K562 (cell line): Measurements from ENCODE around the gene PSAP. TPM values are rescaled to one million over a fixed set of nuclear protein-coding genes. Genes with fewer than 3 reads are reported as not detected.

Experiments
- ARID1B ChIP-seq: fragments of 450-650 bp; IDR thresholded peaks from 2 replicates; pipeline ENCODE4 v1.6.1; 2016; ENCODE audit warnings: antibody characterized with exemption, mild to moderate bottlenecking, inconsistent platforms
- ASH1L ChIP-seq: fragments of 450-650 bp; IDR thresholded peaks from 2 replicates; pipeline ENCODE4 v1.6.1; 2018; ENCODE audit warnings: borderline replicate concordance, mild to moderate bottlenecking, low read depth; ENCODE audit not compliant: partially characterized antibody
- CBFA2T3 ChIP-seq: fragments of 450-650 bp; IDR thresholded peaks from 2 replicates; pipeline ENCODE4 v1.6.1; 2017
- CBX2 ChIP-seq: fragments of 200-600 bp; sonication (generic); IDR thresholded peaks from one replicate; pipeline ENCODE4 v1.6.1; 2012; ENCODE audit warnings: mild to moderate bottlenecking, low read length, inconsistent platforms; ENCODE audit not compliant: insufficient read depth, poor library complexity, severe bottlenecking
- CHCHD3 ChIP-seq: fragments of 250-450 bp; sonication (Bioruptor Pico); IDR thresholded peaks from 2 replicates; pipeline ENCODE4 v2.1.2; 2022; ENCODE audit warnings: mild to moderate bottlenecking
- CHD1 ChIP-seq: fragments of 200-600 bp; sonication (generic); IDR thresholded peaks from one replicate; pipeline ENCODE4 v1.6.1; 2012; ENCODE audit warnings: mild to moderate bottlenecking, moderate library complexity, low read length, inconsistent platforms
- IFI16 ChIP-seq: fragments of 250-450 bp; sonication (Bioruptor Pico); IDR thresholded peaks from 2 replicates; pipeline ENCODE4 v2.1.2; 2022; ENCODE audit warnings: mild to moderate bottlenecking, inconsistent platforms
- L3MBTL2 ChIP-seq: fragments of 450-650 bp; IDR thresholded peaks from 2 replicates; pipeline ENCODE4 v1.6.1; 2016; ENCODE audit warnings: mild to moderate bottlenecking, moderate library complexity
- MAFK ChIP-seq: IDR thresholded peaks from 2 replicates; pipeline ENCODE4 v1.6.1; 2011; ENCODE audit warnings: low read length, improper control_type of control experiment
- NFIC ChIP-seq: fragments of 450-650 bp; IDR thresholded peaks from 2 replicates; pipeline ENCODE4 v1.6.1; 2017; ENCODE audit warnings: mild to moderate bottlenecking, inconsistent platforms
- POU5F1 ChIP-seq: fragments of 150-350 bp; IDR thresholded peaks from 2 replicates; pipeline ENCODE4 v1.6.1; 2014; ENCODE audit warnings: borderline replicate concordance, low read length, low read depth, mild to moderate bottlenecking; ENCODE audit not compliant: partially characterized antibody
- PTTG1 ChIP-seq: fragments of 450-650 bp; IDR thresholded peaks from 2 replicates; pipeline ENCODE4 v1.6.1; 2016; ENCODE audit warnings: low read depth, mild to moderate bottlenecking, missing genetic modification characterization, missing compliant biosample characterization
- RCOR1 ChIP-seq, 2 experiments: IDR thresholded peaks; 2 replicates each; pipeline ENCODE4 v1.6.1; 2012; ENCODE audit warnings: low read depth in 2 of 2, low read length in 2 of 2, borderline replicate concordance in 1 of 2, improper control_type of control experiment in 1 of 2
- STAT5B ChIP-seq: fragments of 250-450 bp; sonication (Bioruptor Pico); IDR thresholded peaks from 2 replicates; pipeline ENCODE4 v1.8.0; 2021; ENCODE audit warnings: mild to moderate bottlenecking, inconsistent platforms
- ZNF175 ChIP-seq: fragments of 200-800 bp; sonication (Bioruptor generic); IDR thresholded peaks from 2 replicates; pipeline ENCODE4 v1.6.1; 2016; ENCODE audit warnings: low read depth, mild to moderate bottlenecking, missing genetic modification characterization, missing compliant biosample characterization
- ZNF778 ChIP-seq: fragments of 450-650 bp; formaldehyde crosslinking; IDR thresholded peaks from 2 replicates; pipeline ENCODE4 v1.4.0; 2020; ENCODE audit warnings: mild to moderate bottlenecking, moderate library complexity
- polyA plus RNA-seq, 8 experiments: library from polyadenylated mRNA; depleted of rRNA in 4 of 8; stranded (reverse) in 5 of 8; unstranded in 3 of 8; fragments of >200 nt; fragmentation: Nextera tagmentation in 2 of 8; fragmentation: Illumina TruSeq in 1 of 8; extraction: Ambion mirVana in 2 of 8; extraction: Trizol in 1 of 8; gene quantifications; 2 replicates each; pipeline versions ENCODE4 v1.2.1 to v1.2.3, GENCODE V29; 2011 to 2014; ENCODE audit warnings: inconsistent platforms in 1 of 8, missing spikeins in 1 of 8
- total RNA-seq, 7 experiments: library from RNA; depleted of rRNA in 6 of 7; stranded (reverse); fragments of >200 nt in 6 of 7; fragmentation: Illumina TruSeq in 2 of 7; extraction: Trizol in 2 of 7; gene quantifications; 2 replicates each; pipeline versions ENCODE4 v1.2.1 to v1.2.3, GENCODE V29; 2011 to 2021; ENCODE audit warnings: low replicate concordance in 1 of 7
- TF ChIP-seq, protein P1 (sequence below): fragments of 450-650 bp; IDR thresholded peaks from one replicate; pipeline ENCODE4 v1.6.1; 2018; ENCODE audit warnings: mild to moderate bottlenecking, moderate library complexity; ENCODE audit not compliant: partially characterized antibody
- TF ChIP-seq, protein P2 (sequence below): IDR thresholded peaks from 3 replicates; pipeline ENCODE4 v1.6.1; 2011; ENCODE audit warnings: borderline replicate concordance, mild to moderate bottlenecking; ENCODE audit not compliant: insufficient read length, insufficient read depth
- TF ChIP-seq, protein P3 (sequence below): fragments of 450-650 bp; IDR thresholded peaks from 2 replicates; pipeline ENCODE4 v1.6.1; 2016; ENCODE audit warnings: missing biosample characterization, missing genetic modification characterization
- TF ChIP-seq, protein P4 (sequence below): fragments of 450-650 bp; IDR thresholded peaks from 2 replicates; pipeline ENCODE4 v1.6.1; 2016; ENCODE audit warnings: mild to moderate bottlenecking
- TF ChIP-seq, protein P5 (sequence below): fragments of 450-650 bp; conservative IDR thresholded peaks from 2 replicates; pipeline ENCODE4 v1.6.1; 2016; ENCODE audit warnings: missing genetic modification characterization, low read depth, mild to moderate bottlenecking, control low read depth, missing compliant biosample characterization

PSAP gene
- total and polyA plus RNA-seq, 9 of the 15 experiments (the other 6 are each of a cell fraction or from before 2014, with no cell fraction given), result 245 to 700 (median 429) TPM

DNA sequence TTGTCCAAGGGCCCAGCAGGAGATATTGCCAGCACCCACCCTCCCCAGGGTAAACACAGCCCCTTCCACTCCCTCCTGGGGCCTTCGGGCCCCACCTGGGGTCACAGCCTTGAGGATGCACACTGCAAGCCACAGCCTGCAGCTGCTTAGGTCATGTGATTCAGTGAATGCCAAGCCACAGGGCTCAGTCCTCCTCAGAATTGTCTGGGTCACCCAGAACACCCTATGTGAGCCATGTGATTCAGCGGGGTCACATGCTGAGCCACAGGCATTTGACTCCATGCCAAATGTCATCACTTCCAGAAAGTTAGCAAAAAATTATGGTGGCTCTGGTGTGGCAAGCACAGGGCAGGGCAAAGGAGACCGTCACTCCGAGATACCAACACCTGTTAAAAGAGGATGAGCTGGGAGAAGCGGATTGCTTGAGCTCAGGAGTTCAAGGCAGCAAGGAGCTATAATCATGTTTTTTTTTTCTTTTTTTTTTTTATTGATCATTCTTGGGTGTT is 17.2 kb upstream of the PSAP start (continued):
- TF ChIP-seq ZNF778 (CRISPR knock-in tag) (no peak), IFI16 (CRISPR knock-in tag) (no peak), POU5F1 (no peak), STAT5B (no peak), CHD1 (no peak), ASH1L (no peak), ARID1B (peak; percentile 61; the same call in 1 of the 2 replicates), L3MBTL2 (peak; percentile 86), CHCHD3 (CRISPR knock-in tag) (no peak), ZNF175 (CRISPR knock-in tag) (0 out of 2 replicates have a peak, but pooled peaks have one; percentile 62), MAFK (no peak), CBFA2T3 (peak; percentile 44), PTTG1 (tag) (no peak), RCOR1 (IDR thresholded peaks at IDR 0.05; ENCODE audit: borderline replicate concordance in 1 of 2, low read depth in 2 of 2, low read length in 2 of 2) (peak in 1 of 2 experiments; percentile 62; a peak in 1 of 4 replicates), NFIC (peak; percentile 94), CBX2 (no peak)
- TF ChIP-seq, protein P1, sequence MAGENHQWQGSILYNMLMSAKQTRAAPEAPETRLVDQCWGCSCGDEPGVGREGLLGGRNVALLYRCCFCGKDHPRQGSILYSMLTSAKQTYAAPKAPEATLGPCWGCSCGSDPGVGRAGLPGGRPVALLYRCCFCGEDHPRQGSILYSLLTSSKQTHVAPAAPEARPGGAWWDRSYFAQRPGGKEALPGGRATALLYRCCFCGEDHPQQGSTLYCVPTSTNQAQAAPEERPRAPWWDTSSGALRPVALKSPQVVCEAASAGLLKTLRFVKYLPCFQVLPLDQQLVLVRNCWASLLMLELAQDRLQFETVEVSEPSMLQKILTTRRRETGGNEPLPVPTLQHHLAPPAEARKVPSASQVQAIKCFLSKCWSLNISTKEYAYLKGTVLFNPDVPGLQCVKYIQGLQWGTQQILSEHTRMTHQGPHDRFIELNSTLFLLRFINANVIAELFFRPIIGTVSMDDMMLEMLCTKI, result no peak
- TF ChIP-seq, protein P2, sequence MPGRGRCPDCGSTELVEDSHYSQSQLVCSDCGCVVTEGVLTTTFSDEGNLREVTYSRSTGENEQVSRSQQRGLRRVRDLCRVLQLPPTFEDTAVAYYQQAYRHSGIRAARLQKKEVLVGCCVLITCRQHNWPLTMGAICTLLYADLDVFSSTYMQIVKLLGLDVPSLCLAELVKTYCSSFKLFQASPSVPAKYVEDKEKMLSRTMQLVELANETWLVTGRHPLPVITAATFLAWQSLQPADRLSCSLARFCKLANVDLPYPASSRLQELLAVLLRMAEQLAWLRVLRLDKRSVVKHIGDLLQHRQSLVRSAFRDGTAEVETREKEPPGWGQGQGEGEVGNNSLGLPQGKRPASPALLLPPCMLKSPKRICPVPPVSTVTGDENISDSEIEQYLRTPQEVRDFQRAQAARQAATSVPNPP, result no peak
- TF ChIP-seq, protein P3, sequence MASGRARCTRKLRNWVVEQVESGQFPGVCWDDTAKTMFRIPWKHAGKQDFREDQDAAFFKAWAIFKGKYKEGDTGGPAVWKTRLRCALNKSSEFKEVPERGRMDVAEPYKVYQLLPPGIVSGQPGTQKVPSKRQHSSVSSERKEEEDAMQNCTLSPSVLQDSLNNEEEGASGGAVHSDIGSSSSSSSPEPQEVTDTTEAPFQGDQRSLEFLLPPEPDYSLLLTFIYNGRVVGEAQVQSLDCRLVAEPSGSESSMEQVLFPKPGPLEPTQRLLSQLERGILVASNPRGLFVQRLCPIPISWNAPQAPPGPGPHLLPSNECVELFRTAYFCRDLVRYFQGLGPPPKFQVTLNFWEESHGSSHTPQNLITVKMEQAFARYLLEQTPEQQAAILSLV, result peak; percentile 56; the same call in 1 of the 2 replicates
- TF ChIP-seq, protein P4, sequence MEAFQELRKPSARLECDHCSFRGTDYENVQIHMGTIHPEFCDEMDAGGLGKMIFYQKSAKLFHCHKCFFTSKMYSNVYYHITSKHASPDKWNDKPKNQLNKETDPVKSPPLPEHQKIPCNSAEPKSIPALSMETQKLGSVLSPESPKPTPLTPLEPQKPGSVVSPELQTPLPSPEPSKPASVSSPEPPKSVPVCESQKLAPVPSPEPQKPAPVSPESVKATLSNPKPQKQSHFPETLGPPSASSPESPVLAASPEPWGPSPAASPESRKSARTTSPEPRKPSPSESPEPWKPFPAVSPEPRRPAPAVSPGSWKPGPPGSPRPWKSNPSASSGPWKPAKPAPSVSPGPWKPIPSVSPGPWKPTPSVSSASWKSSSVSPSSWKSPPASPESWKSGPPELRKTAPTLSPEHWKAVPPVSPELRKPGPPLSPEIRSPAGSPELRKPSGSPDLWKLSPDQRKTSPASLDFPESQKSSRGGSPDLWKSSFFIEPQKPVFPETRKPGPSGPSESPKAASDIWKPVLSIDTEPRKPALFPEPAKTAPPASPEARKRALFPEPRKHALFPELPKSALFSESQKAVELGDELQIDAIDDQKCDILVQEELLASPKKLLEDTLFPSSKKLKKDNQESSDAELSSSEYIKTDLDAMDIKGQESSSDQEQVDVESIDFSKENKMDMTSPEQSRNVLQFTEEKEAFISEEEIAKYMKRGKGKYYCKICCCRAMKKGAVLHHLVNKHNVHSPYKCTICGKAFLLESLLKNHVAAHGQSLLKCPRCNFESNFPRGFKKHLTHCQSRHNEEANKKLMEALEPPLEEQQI, result no peak
- TF ChIP-seq, protein P5, sequence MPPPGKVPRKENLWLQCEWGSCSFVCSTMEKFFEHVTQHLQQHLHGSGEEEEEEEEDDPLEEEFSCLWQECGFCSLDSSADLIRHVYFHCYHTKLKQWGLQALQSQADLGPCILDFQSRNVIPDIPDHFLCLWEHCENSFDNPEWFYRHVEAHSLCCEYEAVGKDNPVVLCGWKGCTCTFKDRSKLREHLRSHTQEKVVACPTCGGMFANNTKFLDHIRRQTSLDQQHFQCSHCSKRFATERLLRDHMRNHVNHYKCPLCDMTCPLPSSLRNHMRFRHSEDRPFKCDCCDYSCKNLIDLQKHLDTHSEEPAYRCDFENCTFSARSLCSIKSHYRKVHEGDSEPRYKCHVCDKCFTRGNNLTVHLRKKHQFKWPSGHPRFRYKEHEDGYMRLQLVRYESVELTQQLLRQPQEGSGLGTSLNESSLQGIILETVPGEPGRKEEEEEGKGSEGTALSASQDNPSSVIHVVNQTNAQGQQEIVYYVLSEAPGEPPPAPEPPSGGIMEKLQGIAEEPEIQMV, result no peak
